Activated CD4-positive, alpha-beta T cell treated with anti-CD3 and anti-CD28 coated beads, Interleukin-2, amount 50 U/mL, for 24 hours (primary cell): ENCODE measurements around the gene ABCB11.

ENCODE experiments used
- DNase-seq, 2 donors: peaks; one replicate each; pipeline ENCODE4 v3.0.0-alpha.2; 2020; ENCODE audit warnings: low read depth in 1 of 2, low spot score in 1 of 2

ABCB11 gene

GRCh38 chr2:169009865-169010579, 21.1 kb downstream of the ABCB11 start:
- DNase-seq = no peak

DNA sequence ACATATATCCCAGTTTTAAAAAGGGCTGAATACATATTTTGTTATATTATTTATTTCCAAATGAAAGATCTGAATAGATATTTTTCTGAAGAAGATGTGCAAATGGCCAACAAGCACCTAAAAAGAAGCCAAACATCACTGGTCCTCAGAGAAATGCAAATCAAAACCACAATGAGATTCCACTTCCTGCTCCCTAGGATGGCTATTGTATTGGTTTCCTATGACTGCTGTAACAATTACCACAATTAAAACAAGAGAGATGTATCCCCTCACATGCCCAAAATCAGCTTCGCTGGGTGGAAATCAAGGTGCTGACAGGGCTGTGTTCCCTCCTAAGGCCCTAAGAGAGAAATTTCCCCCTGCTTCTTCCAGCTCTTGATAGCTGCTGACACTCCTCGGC, 23.2 kb downstream of the ABCB11 start:
- no peak for DNase-seq

DNA sequence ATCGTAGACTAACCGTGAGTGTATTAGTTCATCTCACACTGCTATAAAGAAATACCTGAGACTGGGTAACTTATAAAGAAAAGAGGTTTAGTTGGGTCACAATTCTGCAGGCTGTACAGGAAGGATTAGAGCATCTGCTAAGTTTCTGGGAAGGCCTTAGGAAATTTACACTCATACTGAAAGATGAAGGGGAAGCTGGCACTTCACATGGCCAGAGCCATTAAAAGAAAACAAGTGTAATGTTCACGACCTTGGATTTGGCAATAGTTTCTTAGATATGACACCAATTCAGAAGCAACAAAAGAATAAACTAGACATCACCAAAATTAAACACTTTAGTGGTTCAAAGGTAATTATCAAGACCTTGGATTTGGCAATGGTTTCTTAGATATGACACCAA, 23.8 kb downstream of the ABCB11 start:
- DNase-seq = no peak

DNA sequence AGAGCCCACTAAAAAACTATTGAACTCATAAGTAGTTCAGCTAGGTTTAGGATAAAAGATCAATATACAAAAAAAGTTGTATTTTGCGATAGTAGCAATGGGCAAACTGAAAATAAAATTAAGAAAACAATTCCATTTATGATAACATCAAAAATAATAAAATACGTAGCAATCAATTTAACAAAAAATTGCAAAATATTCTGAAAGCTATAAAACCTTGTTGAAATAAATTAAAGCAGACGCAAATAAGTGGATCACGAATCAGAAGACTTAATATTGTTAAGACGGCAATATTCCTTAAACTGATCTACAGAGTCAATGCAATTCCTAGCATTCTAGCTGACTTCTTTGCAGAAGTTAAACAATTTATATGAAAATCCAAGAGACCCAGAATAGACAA, 24.5 kb downstream of the ABCB11 start:
- DNase-seq = no peak

GRCh38 chr2:169005994-169006393, 25.1 kb downstream of the ABCB11 start:
- no peak for DNase-seq

DNA sequence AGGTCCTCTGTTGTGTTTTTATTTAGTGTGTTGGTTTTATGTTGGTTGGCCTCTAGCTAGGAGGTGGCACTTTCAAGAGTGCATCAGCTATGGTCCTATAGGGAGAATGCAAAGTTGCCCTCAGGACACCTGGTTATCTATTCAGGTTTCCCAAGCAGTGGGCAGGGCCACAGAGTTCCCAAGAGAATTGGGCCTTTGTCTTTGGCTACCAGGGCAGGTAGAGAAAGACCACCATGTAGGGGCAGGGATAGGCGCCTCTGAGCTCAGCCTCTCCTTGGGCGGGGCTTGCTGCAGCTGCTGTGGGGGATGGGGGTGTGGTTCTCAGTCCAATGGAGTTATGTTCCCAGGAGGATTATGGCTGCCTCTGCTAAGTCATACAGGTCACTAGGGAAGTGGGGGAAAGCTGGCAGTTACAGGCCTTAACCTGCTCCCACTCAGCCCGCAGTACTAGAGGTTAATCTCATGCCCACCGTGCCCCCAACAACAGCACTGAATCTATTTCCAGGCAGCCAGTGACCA, 26.0 kb downstream of the ABCB11 start:
- DNase-seq = no peak

GRCh38 chr2:169002161-169002738, 28.9 kb downstream of the ABCB11 start:
- no peak for DNase-seq

DNA sequence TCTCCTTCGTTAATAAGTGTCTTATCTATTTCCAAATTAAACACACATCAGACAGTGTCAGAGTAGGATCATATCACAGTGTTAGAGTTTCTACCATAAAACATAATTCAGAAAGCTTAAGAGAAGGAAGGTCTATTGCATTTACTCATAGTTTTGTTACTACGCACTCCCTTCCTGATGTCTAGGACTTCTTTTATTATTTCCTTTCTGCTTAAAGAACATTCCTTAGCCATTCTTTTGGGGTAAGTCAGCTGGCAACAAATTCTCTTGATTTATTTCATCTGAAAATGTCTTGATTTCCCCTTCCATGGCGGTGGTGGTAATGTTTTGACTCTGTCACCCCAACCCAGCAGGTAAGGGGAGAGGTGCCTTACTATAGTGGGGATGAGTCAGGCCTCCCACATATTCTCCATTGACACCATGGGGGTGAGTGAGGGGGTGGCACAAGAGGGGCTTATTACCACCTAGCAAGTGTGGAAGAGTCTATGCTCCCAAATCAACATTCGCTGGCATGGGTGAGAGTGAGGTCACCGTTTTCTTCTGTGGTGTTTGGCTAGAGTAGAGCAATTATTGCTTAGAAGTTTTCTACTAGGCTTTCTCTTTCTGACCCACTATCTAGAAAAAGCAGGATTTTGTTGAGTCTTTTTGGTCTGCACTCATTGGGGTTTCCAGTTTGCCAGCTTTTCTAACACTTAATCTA, 29.9 kb downstream of the ABCB11 start:
- DNase-seq = no peak

DNA sequence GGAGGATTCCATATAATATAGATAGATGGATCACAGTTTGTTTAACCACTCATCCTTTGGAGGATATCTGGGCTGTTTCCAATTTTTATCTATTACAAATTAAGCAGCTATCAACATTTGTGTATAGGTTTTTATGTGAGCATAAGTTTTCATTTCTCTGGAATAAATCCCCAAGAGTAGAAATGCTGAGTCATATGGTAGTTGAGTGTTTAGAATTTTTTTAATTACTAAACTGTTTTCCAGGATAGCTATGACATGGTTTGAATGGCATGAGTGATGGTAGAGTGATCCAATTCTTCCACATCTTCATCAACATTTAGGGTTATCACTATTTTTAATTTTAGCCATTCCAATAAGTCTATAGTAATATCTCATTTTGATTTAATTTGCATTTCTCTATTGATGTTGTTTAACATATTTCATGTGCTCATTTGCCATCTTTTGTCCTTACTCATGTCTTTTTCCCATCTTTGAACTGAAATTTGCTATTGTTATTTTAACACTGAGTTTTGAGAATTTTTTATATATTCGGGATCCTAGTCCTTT, 31.4 kb downstream of the ABCB11 start:
- no peak for DNase-seq

DNA sequence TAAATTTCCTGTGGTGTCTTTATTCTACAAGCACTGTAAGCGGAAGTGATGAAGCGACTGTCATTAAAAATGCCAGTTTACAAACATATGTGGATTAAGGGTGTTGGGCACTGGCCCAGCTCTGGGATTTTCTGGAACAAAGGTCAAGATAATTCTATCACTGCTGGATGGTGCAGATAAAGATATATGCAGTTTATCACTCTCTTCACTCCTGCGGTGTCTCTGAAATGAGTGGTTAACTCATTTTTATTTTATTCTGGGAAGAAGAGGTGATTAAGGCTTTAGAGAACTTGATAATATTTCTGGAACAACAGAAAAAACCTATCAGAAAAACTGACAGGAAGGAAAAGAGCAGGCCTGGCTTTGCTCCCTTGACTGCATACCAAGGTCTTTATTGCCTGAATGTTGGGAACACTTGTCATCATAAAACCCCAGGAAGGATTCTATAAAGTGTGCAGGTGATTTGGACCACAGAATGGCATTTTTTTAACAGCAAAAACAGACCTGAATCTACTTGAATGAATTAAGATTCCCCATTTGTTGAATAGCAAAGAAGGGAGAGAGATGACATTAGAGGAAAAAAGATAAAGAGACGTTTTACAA, 32.4 kb downstream of the ABCB11 start:
- DNase-seq = no peak

DNA sequence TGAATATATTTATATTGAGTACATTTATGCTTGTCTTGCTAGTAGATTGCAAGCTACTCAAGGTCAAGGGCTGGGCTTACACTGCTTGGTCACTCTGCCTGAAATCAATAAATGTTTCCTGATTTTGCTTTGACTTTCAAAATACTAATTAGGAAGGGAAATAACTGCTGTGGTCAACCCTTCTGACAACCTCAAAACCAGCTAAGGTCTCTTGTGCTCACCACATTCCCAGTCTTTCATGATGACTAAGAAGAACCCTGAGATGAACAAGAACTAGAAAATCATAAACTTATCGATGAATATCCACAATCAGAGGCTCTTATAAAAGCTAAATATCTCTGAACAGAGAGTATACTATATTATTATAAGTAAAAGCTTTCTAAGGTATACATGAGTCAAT, 33.3 kb downstream of the ABCB11 start:
- DNase-seq = no peak

DNA sequence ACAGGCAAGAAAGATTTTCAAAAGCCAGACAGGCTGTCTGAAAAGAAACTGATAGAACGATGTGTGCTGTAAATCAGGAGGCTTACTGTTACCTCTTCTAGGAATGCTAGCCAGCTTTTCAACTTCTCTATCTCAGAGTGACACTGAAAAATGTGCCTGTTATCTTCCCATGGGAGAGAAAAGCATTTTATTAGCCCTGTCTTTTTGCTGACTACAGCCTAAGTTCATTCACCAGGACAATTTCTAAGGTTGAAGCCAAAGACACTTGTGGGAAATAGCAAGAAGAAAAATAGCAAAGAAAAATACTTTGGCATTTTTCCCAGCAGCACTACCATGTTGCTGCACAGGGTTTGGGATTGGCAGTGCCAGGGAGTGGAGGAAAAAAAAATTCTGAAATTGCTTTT, 34.0 kb downstream of the ABCB11 start:
- no peak for DNase-seq

DNA sequence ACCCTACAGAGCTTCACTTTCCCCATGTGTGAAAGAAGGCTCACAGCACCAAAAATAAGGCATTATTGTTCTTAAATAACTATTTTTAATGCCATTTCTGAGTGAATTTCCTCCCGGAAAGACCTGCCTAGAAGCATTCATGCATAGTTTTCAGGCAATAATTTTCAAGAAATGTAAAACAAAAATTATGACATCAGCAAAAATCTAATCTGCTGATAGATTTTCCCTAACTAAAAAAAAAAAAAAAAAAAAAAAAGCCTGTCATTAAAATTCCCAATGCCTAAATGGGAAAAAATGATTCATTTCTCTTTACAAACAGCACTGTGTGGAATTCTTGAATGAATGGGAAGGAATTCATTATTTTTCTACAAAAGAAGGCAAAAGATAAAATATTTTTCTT, 35.4 kb downstream of the ABCB11 start:
- DNase-seq = no peak

DNA sequence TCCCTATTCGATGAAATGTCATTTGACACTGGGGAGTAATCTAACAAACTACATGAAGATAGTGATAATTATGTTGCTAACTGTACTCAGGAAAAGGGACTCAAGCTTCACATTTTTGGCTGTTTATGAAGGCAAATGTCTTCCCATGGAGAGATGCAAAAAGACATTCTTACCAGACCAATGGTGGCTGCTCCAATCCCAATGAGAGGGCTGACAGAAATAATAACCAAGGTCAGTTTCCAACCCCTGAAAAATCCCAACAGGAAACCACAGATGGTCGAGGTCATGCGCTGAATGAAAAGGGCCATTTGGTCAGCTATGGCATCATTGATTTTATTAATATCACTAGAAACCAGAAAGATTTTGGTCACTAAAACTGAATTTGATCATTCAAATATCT, 37.6 kb downstream of the ABCB11 start:
- DNase-seq = no peak

GRCh38 chr2:168992591-168993349, 38.4 kb downstream of the ABCB11 start:
- DNase-seq = no peak

DNA sequence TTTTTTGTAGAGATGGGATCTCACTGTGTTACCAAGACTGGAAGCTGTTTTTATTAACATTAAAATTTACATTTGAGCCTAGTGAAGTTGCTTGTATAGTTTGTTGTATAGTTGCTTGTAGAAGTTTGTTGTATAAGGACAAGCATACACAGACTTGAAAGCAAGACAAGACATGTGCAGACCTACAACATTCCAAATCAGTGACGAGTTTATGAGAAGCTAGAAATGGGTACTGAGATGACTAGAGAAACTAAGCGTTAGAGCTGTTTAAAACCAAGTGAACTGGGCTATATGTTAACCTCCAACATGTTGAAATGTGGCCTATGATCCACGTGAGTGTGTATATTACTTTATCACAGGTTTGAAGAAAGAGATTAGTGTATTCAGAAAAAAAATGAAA, 39.1 kb downstream of the ABCB11 start:
- DNase-seq = no peak

- DNase-seq = no peak
Observed at GRCh38 chr2:168988755-168989154, 42.4 kb downstream of the ABCB11 start.

DNA sequence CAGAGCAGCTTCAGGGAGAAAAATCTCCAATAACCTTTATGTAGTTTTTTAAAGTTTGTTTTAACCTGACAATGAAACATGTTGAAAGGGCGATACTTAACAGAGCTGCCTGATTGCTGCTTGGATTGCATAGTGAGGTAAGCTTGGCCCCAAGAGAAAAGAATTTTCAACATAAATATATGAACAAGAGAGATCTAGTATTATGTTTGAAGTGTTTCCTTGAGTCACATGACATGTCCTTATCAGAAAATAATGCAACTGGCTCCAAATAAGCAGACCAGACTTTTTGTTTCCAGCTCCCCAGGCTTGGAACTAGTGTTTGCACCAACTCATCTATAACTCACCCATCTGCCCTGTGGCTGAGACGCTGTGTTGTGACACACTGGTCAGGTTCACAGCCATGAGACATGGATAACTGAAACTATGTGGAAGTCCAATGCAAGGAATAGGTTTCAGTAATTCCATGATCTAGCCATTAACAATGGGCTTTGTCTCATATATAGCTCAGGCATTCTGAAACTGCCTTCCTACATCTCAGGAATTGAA, 44.7 kb downstream of the ABCB11 start:
- DNase-seq = no peak

DNA sequence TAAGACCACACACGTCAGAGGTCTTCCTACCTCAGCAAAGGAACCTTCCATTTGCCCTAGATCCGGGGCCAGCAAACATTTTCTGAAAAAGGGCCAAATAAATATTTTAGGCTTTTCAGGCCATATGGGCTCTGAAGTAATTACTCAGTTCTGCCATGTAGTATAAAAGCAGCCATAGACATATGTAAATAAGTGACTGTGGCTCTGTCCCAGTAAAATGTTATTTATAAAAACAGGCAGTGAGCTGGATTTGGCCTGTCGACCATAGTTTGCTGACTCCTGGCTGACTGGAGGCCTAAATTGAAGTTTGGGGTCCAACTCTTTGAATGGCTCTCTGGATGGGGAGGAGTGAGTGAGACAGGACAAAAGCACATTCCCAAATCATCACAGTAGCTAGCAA, 49.5 kb downstream of the ABCB11 start:
- no peak for DNase-seq

DNA sequence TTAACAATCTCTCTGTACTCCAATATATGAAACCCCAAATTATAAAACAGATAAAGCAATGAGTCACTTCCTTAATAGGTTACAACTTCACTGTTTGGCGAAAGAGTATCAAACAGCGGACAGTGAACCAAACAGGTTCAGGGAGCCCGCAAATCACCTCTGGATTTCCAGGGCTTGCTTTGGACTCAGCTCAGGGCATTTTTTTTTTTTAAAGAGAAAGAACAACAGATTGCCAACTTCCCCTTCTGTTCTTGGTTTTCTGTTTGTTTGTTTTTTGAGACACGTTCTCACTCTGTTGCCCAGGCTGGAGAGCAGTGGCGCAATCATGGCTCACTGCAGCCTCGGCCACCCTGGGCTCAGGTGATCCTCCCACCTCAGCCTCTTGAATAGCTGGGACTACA, 52.7 kb downstream of the ABCB11 start:
- DNase-seq = no peak

DNA sequence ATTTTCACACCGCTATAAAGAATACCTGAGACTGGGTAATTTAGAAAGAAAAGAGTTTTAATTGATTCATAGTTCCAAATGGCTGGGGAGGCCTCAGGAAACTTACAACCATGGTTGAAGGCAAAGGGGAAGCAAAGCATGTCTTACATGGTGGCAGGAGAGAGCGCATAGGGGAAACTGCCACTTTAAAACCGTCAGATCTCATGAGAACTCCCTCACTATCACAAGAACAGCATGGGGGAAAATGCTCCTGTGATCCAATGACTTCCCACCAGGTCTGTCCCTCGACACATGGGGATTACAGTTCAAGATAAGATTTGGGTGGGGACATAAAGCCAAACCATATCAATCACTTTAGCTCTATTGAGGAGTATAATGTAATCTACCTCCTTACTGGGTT, 53.5 kb downstream of the ABCB11 start:
- no peak for DNase-seq
